DMS114 treated with DMSO at 0.1 percent for 48 hours (cell line): ENCODE measurements around the gene TDRD9.

Source experiments
- DNase-seq: peaks from one replicate; lab custom pipeline; 2025; ENCODE audit not compliant: unreplicated experiment; lab: John Stamatoyannopoulos, UW

The TDRD9 gene

GRCh38 chr14:104020471-104020870, 92.2 kb downstream of the TDRD9 start:
- no peak for DNase-seq

GRCh38 chr14:104023325-104024055, 95.2 kb downstream of the TDRD9 start:
- DNase-seq, result no peak

- DNase-seq, result no peak
These were observed 97.3 kb downstream of the TDRD9 start for GRCh38 chr14:104025534-104025933.

- DNase-seq, result no peak
These were observed 97.8 kb downstream of the TDRD9 start for GRCh38 chr14:104026024-104026423.

- DNase-seq, result no peak
These were observed 102.7 kb downstream of the TDRD9 start for GRCh38 chr14:104030958-104031357.

- DNase-seq, result no peak
These were observed 103.1 kb downstream of the TDRD9 start for GRCh38 chr14:104031384-104031783.

- no peak for DNase-seq
These were observed 106.9 kb downstream of the TDRD9 start for GRCh38 chr14:104034976-104035699.

GRCh38 chr14:104036212-104036611, 108.0 kb downstream of the TDRD9 start:
- DNase-seq, result no peak

GRCh38 chr14:104037074-104037473, 108.8 kb downstream of the TDRD9 start:
- no peak for DNase-seq

GRCh38 chr14:104037903-104038302, 109.6 kb downstream of the TDRD9 start:
- DNase-seq, result no peak

- no peak for DNase-seq
These were observed 111.0 kb downstream of the TDRD9 start for GRCh38 chr14:104039214-104039613.

GRCh38 chr14:104040539-104040938, 112.3 kb downstream of the TDRD9 start:
- DNase-seq, result no peak

- DNase-seq, result no peak
These were observed 113.3 kb downstream of the TDRD9 start for GRCh38 chr14:104041430-104042104.

GRCh38 chr14:104044016-104044415, 115.8 kb downstream of the TDRD9 start:
- DNase-seq, result no peak

- no peak for DNase-seq
These were observed 119.5 kb downstream of the TDRD9 start for GRCh38 chr14:104047761-104048160.

GRCh38 chr14:104048758-104049507, 120.7 kb downstream of the TDRD9 start:
- no peak for DNase-seq

GRCh38 chr14:104049576-104050240, 121.5 kb downstream of the TDRD9 start:
- no peak for DNase-seq

- no peak for DNase-seq
These were observed 123.0 kb downstream of the TDRD9 start for GRCh38 chr14:104051092-104051813.

- no peak for DNase-seq
These were observed 126.1 kb downstream of the TDRD9 start for GRCh38 chr14:104054222-104054905.
